ENCODE measurements around the gene S100A3. TPM values are rescaled to one million over a fixed set of nuclear protein-coding genes. Genes with fewer than 3 reads are reported as not detected.
"Not testable (repeated sequence)": the region's sequence is repeated elsewhere in the genome, so short reads cannot be mapped to it uniquely, and the experiment has no call there.

The S100A3 gene
- total RNA-seq, 1 donor from 2014 or later = 0.79 TPM

DNA sequence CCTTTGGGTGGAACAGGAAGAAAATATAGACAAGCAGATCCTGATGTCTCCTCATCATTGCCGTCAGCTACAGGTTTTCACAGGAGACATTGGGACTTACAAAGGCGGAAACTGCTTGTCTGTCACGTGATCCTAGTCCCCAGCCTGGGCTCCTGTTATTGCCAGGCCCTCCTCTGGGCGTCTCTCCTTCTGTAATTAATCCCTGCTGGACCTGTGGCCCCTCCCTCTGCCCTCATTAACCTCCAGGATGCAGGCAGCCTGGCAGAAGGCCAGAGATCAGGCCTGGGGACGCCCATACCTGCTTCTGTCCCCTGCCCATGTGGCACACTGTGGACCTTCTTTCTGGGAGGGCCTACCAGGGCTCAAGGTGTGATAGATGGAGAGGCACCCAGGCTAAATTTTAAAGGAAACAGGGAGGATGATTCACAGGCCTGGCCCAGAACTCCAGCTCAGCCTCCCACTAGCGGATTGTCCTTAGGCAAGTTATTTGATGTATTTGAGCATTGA, 10.7 kb downstream of the S100A3 start:
- no peak for ATAC-seq
- intact Hi-C loops (cut with micrococcal nuclease) = no loop called here
- DNase-seq = no peak

DNA sequence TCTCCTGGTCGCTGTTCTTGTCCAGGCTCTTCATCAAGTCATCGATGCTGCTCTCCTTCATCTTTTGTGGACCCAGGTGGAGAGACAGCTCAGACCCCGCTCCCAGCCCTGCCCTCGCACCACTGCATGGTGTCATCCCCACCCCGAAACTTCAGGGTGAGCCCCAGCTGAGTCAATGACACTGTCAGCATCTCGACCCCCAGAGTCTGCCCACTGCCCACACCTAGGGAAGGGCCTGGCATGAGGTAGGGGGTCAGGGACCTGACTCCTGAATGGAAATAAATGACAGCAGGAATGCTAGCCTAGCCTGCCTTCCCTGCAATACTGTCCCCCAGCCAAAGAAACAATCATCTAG, 11.7 kb downstream of the S100A3 start:
- intact Hi-C loops (cut with micrococcal nuclease) = no loop called here
- ATAC-seq = no peak
- DNase-seq = no peak

DNA sequence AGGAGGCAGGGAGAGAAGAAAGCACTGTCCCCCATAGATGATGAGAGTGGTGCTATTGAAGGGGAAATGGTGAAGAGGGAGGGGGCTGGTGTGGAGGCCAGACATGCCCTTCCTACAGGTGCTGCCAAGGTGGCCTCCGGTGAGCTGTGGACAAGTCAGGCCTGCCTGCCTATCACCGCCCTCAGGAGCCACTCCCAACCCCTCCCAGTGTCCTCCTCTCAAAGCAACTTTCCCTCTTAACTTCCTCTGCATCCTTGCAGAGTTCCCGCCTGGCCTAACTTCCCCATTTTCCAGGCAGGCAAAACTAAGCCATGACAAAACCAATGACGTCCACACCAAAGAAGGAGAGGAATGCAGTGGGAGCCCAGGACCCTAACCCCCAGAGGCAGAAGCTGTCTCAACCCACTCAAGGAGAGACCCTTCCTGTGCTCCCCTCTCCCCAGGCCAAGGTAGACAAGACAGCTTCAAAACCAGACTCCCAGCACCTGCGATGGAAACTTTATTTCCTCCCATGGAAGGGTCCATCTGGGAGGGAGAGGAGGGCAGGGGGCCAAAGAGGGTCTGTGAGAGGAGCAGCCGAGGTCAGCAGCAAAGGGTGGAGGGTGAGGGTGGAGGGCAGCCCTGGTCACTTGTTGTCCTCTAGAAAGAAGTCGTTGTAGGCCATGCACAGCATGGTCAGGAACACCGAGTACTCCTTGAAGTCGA, 12.2 kb downstream of the S100A3 start:
- no peak for DNase-seq
- peak; percentile 4 for ATAC-seq
- intact Hi-C loops (cut with micrococcal nuclease) = no loop called here

DNA sequence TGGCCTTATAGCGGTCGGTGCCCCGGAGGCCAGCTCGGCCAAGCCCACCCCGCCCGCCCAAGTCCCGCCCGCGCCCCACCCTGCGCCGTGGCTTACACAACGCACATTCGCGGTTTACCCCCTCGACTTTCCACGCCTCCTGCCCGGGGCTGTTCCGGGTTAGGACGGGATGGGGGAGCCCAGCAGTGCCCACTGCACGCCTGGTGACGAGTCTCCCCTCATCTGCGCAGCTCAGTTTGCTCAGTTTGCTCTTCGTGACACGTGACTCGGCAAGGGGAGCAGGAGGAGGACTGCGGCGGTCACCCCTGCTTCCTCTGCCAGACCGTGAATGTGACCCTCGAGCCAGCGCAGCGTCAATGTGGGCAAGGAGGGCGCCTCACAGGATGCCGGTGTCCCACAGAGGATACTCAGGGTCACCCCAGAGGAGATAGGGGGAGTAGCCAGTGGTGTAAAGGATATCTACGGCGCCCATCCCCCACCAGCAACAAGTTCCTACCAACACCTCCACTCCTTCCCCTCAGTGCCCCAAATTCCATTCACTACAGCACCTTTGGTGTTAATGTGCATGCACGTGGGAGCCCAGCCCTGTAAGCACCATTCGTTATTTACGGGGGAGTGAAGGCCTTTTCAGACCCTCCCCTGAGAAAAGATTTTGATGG, 12.9 kb downstream of the S100A3 start:
- ATAC-seq (peak; percentile 82), DNase-seq (peak; percentile 91)
- intact Hi-C loops (cut with micrococcal nuclease) = no loop called here

DNA sequence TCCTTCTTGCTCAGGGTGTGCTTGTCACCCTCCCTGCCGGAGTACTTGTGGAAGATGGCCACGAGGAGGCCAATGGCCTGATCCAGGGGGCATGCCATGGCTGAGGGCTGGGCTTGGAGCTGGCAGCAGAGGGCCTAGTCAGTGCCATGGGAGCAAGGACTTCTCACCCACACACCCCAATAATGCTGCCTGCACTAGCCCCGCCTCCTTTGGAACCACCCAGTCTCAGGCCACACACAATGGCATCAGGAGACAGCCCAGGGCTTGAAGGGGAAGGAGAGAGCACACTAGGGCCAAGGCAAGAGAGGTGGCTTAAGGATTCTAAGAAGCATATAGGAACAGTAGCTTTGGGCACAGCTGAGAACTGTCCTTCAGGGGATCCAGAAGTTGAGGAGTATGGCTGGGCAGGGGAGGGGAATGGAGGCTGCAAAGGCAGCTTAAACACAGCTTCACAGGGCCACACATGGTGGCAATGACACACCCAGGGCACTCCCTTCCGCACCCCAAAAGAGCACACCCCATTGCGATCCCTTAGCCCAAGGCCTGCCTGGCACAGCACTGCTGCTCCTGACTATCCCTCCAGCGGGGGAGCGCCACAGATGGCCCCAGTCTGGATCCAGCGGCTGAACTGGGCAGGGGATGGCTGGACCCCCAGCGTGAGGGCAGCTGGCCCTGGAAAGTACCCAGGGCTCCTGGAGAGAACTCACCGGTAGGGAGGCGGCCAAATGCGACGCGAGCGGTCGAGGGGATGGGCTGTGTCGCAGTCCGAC, 13.6 kb downstream of the S100A3 start, which contains the start of gene S100A6:
Gene S100A6, minus strand, starts transcription at position 750 of the 770 bp plus-strand sequence. Its CDS starts 652 bp downstream, at position 98.
- ATAC-seq (peak; percentile 65), DNase-seq (peak; percentile 70)
- intact Hi-C loops (cut with micrococcal nuclease) = no loop called here

DNA sequence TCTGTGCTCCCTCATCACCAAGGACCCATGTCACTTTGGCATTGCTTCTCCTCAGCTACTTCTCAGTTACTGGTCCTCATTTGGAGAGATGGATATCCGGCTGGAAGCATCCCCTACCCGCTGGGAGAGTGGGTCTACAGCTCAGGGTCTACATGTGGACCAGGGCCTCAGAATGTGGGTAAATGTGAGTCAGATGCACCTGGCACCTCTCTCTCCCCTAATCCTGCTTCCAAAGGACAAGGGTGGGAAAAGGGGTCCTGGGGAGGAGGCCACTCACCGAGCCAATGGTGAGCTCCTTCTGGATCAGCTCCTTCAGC, 14.2 kb downstream of the S100A3 start:
- no peak for DNase-seq
- intact Hi-C loops (cut with micrococcal nuclease) = no loop called here
- ATAC-seq = no peak

DNA sequence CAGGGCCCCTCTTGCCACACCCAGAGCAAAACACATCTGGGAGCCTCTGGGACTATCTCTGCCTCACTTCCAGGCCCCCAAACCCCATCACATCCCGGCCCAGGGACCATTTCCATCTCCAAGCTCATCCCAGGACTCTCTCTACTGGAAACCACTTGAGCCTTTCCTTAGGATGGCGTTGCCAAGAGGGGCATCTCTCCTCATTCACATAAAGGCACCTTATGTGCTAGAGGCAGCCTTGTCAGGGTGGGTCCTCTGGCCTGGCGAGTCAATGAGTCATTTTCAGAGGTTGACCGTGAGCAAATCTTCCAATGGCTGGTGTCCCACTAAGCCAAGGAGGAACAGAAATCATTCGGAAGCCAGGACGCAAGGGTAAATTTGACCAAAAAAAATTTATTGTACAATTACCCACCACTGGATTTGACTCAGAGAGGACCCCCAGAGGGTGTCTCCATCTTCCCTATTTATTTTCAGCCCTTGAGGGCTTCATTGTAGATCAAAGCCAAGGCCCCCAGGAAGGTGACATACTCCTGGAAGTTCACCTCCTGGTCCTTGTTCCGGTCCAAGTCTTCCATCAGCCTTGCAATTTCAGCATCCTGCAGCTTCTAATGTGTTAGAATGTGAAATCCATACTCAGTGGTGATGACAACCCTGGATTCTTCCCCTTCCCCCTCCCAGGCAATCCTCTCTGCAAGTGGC, 14.7 kb downstream of the S100A3 start:
- DNase-seq = no peak
- ATAC-seq = no peak
- intact Hi-C loops (cut with micrococcal nuclease) = no loop called here

DNA sequence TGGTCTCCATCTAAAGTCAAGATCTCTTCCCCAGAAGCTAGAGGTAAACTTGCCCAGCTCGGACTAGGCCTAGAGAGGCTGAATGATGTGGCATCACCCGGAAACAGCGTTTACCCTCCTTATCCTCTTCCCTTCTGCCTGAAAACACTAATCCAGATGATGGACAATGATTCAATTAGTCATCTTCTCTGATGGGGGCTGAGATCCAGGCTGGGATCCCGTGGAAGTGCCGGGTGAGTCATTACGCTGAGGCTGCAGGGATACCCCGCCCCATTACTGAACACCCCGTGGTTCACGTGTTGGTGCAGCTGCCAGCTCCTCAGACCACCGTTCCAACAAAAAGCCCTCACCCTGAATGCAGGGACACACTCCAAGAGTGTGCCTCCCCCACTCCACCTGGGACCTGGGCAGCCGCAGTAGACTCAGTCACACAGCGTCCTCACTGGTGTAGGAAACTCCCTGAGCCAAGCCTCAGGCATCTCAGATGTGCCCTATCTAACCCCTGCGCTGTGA, 15.3 kb downstream of the S100A3 start:
- DNase-seq = peak; percentile 57
- peak; percentile 28 for ATAC-seq
- intact Hi-C loops (cut with micrococcal nuclease) = no loop called here

DNA sequence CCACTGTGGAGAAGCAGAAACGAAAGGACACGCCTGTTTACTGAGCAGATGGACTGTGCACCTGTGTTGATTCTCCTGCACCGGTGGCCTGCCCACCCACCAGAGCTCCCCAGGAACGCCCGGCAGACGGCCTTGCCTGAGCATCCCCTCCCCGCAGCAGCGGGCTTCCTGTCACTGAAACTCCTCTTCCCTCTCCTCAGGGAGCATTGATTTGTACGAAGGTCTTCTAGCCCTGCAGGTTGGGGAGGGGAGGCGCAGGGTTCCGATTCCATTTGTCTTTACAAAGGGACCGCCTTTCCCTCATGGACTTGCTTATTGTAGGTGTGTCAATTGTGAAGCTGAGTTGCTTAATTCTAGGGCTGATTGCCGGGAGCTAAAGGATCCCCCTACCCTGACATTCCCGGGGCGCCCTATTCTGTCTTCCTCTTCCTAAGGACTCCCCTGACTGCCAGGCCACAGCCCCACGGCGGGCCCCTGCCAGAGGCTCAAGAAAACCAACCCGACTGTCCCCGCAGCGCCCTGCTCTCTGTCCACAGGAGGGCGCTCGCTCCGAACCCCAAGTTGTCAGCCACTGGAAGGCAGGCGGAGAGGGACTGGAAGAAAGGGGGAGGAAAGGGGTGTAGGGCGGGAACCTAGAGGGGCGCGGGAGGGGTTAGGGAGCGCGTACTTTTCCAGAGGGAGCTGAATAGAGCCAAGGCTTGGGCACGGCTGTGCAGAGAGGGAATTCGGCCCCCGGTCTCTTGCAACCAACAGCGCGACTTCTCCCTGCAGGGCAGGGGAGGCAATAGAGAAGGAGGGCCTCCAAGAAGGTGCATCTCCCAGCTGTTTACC, 16.1 kb downstream of the S100A3 start:
- ATAC-seq (peak; percentile 60), DNase-seq (peak; percentile 91)
- intact Hi-C loops (cut with micrococcal nuclease) = no loop called here

DNA sequence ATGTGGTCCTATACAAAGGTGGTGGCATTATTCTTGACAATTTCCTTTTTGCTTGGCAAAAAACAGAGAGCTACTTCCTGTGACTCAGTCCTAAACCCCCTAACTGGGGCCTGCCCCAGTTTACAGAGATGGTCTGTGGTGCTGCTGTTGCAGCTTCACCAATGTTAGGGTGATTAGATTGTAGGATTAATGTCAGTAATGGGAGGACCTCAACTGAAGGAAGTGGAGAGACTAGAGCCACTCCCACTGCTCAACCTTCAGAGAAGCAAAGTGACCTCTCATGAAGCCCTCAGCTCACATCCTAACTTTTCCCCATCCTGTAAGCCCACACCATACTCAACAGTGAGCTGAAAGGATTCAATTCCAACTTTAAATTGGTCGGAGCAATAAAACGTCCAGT, 16.9 kb downstream of the S100A3 start:
- no peak for DNase-seq
- intact Hi-C loops (cut with micrococcal nuclease) = no loop called here
- no peak for ATAC-seq

DNA sequence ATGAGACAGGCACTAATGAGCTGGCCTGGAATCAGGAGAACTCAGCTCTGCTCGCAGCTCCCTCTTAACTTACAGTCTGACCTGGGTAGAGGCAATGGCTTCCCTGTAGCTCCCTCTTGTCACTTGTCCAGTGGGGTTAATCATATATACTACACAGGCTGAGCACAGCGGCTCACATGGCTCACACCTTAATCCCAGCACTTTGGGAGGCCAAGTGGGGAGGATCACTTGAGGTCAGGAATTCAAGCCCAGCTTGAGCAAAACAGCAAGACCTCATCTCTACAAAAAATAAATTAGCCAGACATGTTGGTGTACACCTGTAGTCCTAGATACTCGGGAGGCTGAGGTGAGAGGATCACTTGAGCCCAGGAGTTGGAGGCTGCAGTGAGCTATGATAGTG, 17.4 kb downstream of the S100A3 start:
- DNase-seq (no peak), ATAC-seq (no peak)
- intact Hi-C loops (cut with micrococcal nuclease) = no loop called here

DNA sequence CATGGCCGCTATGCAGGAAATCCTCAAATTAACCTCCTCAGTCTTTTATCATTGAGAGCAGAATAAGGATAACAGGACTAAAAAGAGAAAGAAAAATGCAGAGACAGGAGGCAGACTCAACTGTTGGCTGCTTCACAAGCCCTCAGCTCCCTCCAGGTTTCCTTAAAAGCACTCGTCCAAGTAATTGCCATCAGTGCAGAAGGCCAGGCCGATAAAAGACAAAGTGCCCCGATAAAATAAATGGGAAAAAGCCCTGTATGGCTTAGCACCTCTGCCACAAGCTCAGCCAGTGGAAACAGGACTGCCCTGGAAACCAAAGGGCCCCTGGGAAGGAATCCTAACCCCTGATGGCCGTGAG, 21.4 kb downstream of the S100A3 start:
- intact Hi-C loops (cut with micrococcal nuclease) = no loop called here
- ATAC-seq = no peak

DNA sequence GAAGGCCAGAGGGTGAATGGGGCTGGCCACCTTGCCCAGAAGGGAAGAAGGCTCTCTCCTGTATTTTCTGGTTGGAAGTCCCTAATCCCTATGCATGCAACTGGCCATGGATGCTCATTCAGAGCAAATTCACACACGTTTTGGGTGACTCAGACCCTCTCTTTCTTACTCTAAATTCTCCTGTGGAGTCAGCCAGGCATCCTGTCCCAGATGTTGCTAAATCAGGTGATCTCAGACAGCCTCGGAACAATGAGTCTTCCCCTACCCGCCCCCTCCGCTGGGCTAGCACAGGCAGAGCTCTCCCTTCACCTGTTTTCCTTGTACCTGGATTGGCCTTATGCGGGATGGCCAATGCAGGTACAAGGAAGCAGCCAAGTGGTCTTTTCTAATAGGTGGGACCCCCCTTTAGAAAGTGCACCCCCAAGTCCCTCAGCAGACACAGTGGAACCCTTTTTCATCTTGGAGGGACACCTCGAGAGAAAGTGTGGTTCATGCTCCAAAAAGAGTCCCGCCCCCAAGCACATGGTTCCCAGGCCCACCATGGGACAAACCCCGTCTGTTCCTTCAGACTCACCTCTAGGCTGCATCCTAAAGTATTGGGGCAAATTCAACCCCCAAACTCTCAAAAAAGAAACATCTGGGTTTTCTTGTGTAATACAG, 21.9 kb downstream of the S100A3 start:
- DNase-seq (no peak), ATAC-seq (no peak)
- intact Hi-C loops (cut with micrococcal nuclease) = no loop called here

More for the DNA sequence above, 21.4 kb downstream of the S100A3 start:
- DNase-seq = no peak

DNA sequence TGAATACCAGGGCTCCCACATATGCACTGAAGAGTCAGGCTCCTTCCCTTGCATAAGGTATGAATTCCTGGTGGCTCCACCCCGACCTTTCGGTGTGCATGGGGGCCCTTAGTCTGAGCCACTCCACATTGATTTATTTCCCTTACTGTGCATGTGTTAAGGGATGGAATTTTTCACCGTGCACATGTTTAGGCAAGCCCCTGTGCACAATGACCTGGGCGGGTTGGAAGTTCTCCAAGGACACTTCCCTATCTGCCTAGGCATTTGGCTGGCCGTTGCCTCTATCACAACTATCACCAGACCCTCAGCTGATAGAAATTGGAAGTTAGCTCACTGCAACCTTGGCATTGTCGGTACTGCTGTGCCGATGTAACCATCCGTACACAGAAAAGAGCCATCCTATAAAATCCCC, 22.9 kb downstream of the S100A3 start:
- intact Hi-C loops (cut with micrococcal nuclease) = no loop called here
- peak; percentile 75 for ATAC-seq
- DNase-seq = no peak

DNA sequence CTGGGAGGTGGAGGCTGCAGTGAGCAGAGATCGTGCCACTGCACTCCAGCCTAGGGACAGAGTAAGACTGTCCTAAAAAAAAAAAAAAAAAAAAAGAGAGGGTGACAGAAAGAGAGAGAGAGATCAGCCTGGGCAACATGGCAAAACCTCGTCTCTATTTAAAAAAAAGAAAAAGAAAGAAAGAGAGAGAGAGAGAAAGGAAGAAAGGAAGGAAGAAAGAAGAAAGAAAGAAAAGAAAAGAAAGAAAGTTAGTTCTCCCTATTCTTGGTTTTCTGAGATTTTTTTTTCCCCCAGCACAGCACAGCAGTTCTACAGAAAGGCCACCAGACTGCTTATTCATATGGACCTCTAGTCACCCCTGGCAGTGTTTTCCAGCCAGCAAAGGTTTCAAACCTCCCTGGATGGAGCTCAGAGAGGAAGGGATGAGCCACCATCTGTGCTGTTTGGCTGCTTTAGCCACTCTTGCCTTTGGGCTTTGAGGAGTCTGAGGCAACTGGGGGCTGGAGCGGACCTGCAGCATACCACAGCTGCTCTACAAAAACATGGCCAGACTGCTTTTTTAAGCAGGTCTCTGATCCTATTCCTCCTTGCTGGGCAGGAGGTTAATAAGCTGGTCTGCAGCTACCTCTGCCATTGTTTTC, 23.9 kb downstream of the S100A3 start:
- intact Hi-C loops (cut with micrococcal nuclease) = no loop called here
- ATAC-seq (peak; percentile 66), DNase-seq (no peak)

DNA sequence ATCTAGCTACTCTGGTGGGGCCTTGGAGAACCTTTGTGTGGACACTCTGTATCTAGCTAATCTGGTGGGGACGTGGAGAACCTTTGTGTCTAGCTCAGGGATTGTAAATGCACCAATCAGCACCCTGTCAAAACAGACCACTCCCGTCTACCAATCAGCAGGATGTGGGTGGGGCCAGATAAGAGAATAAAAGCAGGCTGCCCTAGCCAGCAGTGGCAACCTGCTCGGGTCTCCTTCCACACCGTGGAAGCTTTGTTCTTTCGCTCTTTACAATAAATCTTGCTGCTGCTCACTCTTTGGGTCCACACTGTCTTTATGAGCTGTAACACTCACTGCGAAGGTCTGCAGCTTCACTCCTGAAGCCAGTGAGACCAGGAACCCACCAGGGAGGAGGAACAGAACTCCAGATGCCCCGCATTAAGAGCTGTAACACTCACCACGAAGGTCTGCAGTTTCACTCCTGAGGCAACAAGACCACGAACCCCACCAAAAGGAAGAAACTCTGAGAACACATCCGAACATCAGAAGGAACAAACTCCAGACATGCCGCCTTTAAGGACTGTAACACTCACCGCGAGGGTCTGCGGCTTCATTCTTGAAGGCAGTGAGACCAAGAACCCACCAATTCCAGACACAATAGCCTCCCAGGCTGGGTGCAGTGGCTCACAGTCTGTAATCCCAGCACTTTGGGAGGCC, 26.6 kb downstream of the S100A3 start:
- intact Hi-C loops (cut with micrococcal nuclease); DNase-seq; ATAC-seq: not testable (repeated sequence)

DNA sequence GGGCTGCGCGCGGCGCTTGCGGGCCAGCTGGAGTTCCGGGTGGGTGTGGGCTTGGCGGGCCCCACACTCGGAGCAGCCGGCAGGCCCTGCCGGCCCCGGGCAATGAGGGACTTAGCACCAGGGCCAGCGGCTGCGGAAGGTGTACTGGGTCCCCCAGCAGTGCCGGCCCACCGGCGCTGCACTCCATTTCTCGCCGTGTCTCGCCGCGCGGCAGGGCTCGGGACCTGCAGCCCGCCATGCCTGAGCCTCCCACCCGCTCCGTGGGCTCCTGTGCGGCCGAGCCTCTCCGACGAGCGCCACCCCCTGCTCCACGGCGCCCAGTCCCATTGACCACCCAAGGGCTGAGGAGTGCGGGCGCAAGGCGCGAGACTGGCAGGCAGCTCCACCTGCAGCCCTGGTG, 27.2 kb downstream of the S100A3 start:
- ATAC-seq; intact Hi-C loops (cut with micrococcal nuclease); DNase-seq: not testable (repeated sequence)
